ENCODE measurements around the gene CDHR2. TPM values are rescaled to one million over a fixed set of nuclear protein-coding genes. Genes with fewer than 3 reads are reported as not detected.

CDHR2 gene
- total RNA-seq, 2 donors from 2014 or later, result 1.3 TPM; not detected in 1

DNA sequence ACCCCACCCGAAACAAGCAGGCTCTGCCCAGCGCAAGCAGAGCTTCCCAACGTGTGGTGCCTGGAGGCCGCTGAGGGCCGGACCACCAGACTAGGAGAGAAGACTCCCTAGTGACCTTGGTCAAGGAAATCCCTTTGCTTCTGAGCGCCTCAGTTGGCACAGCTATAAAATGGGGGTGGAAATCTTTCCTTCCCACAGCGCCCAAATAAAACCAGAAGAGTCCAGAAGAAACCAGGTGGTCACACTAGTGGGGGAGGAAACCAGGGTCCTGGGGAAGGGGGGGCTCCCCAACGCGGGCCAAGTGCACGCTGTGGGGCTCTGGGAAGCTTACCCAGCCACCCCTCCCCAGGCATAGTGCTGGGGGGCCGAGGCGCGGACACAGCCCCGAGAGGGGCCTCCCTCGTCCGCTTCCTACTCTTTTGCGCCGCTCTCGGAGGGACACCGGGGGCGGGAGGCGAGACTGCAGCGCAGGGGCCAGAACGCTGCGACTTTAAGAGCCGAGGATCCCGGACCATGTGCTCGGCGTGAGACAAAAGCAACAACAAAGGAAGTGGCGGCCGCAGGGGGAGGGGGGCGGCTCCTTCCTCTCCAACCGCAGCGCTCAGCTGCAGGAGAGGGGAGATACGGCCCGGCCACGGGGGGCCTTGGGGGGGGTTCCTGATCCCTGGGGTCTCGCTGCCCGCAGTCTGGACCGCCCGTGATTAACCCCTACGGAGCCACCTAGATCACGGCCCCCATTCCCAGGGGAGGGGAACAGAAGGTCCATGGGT, 12.8 kb upstream of the CDHR2 start:
- peaks cover 0 to 4% of the 10 kb centered on the region in 2 donors for H3K36me3 ChIP-seq (replicated peaks in 1 of 2; ENCODE audit: insufficient read depth in 1 of 2, low read depth in 2 of 2)
- WGBS, 2 donors, result 1 to 2% methylated on average over 25 to 34 of the region's 43 CpGs
- ATAC-seq, result peak; percentile 18
- peak; percentile 74 to 85 (median 78) for DNase-seq
- intact Hi-C loops (cut with DNase I), result no loop called here
- peak overlapping the region; percentile 66 to 86 for H3K4me3 ChIP-seq
- no peaks in the 10 kb centered on the region for H3K27me3 ChIP-seq
- peaks cover 54% of the 10 kb centered on the region for H3K4me1 ChIP-seq
- TF ChIP-seq POLR2A (IDR thresholded peaks at IDR 0.05), result no peak
- TF ChIP-seq, protein P1, sequence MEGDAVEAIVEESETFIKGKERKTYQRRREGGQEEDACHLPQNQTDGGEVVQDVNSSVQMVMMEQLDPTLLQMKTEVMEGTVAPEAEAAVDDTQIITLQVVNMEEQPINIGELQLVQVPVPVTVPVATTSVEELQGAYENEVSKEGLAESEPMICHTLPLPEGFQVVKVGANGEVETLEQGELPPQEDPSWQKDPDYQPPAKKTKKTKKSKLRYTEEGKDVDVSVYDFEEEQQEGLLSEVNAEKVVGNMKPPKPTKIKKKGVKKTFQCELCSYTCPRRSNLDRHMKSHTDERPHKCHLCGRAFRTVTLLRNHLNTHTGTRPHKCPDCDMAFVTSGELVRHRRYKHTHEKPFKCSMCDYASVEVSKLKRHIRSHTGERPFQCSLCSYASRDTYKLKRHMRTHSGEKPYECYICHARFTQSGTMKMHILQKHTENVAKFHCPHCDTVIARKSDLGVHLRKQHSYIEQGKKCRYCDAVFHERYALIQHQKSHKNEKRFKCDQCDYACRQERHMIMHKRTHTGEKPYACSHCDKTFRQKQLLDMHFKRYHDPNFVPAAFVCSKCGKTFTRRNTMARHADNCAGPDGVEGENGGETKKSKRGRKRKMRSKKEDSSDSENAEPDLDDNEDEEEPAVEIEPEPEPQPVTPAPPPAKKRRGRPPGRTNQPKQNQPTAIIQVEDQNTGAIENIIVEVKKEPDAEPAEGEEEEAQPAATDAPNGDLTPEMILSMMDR (IDR thresholded peaks at IDR 0.05), result no peak
- H3K9me3 ChIP-seq, result no peaks in the 10 kb centered on the region
- peak overlapping the region; percentile 83 to 98 (median 90) for H3K27ac ChIP-seq

GRCh38 chr5:176536902-176537553, 12.1 kb upstream of the CDHR2 start, which contains the start of gene RNF44:
RNF44 (minus strand) TSS chr5:176537402; CDS start chr5:176532472, 4,930 bp downstream.
- Histone ChIP-seq H3K9me3 (no peaks in the 10 kb centered on the region), H3K4me3 (peak within 1 kb of the TSS; percentile 66 to 86), H3K4me1 (peaks cover 56% of the 10 kb centered on the region), H3K27ac (peak within 1 kb of the TSS; percentile 83 to 98 (median 90)), H3K27me3 (no peaks in the 10 kb centered on the region), H3K36me3 (replicated peaks in 1 of 2; ENCODE audit: insufficient read depth in 1 of 2, low read depth in 2 of 2) (no peaks in the 10 kb centered on the region)
- 0% methylated on average over 6 to 61 of the region's 63 CpGs for WGBS, 2 donors
- DNase-seq, result peak; percentile 96 to 99 (median 98)
- TF ChIP-seq POLR2A (IDR thresholded peaks at IDR 0.05), result peak; percentile 54 to 77 (median 70)
- TF ChIP-seq, protein P1 (IDR thresholded peaks at IDR 0.05), result peak in 1 of 7 experiments; percentile 15
- intact Hi-C loops (cut with DNase I), result no loop called here
- ATAC-seq, result peak; percentile 80

- Histone ChIP-seq H3K4me1 (peaks cover 58% of the 10 kb centered on the region), H3K4me3 (peak overlapping the region; percentile 66 to 86), H3K27me3 (no peaks in the 10 kb centered on the region), H3K27ac (peak overlapping the region; percentile 83 to 98 (median 90)), H3K9me3 (no peaks in the 10 kb centered on the region), H3K36me3 (replicated peaks in 1 of 2; ENCODE audit: insufficient read depth in 1 of 2, low read depth in 2 of 2) (no peaks in the 10 kb centered on the region)
- DNase-seq (peak; percentile 99 to 100 (median 99)), ATAC-seq (peak; percentile 89)
- peak in 2 of 3 donors; percentile 58 to 66 for TF ChIP-seq POLR2A (IDR thresholded peaks at IDR 0.05)
- TF ChIP-seq, protein P1 (IDR thresholded peaks at IDR 0.05), result peak in 1 of 7 experiments; percentile 25
- intact Hi-C loops (cut with DNase I), result no loop called here
- 0% methylated on average over 6 to 41 of the region's 43 CpGs for WGBS, 2 donors
Observed at GRCh38 chr5:176537554-176538229, 11.4 kb upstream of the CDHR2 start.

DNA sequence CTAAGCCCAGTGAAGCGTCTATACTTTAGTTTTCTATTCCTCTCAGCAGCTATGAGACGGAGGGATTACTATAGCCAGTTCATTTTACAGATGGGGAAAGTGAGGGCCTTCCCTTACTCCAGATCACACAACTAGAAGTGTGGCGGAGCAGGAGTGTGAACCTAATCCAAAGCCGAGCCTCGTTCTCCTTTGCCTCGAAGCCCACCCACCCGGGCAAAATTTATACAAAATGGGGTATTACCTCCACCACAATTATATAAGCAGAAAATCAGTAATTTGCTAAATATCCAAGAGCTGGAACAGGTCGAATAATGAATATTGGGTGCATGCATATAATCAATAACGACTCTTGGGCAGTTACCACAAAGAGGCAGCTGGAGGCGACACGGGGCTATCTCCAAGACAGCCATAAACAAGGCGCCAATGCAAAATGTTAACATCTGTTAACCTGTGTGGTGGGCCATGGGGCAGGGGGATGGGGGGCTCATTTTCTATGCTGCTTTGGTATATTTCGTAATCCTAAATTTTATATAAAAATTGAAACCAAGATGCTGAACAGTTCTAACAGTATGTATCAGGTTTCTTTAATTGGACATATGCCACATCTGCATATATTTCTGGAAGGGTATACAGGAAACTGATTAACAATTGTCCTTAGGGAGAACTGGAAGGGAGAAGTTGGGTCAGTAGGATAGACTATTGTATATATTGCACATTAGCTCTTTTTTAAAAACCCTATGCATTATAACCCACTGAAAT, 10.7 kb upstream of the CDHR2 start:
- DNase-seq (no peak), ATAC-seq (no peak)
- TF ChIP-seq POLR2A (IDR thresholded peaks at IDR 0.05), result no peak
- TF ChIP-seq, protein P1 (IDR thresholded peaks at IDR 0.05), result no peak
- WGBS, 2 donors, result 22 to 23% methylated on average over 13 of the region's 13 CpGs
- no peak overlapping the region for H3K4me3 ChIP-seq
- intact Hi-C loops (cut with DNase I), result no loop called here
- H3K9me3 ChIP-seq, result no peaks in the 10 kb centered on the region
- H3K36me3 ChIP-seq (replicated peaks in 1 of 2; ENCODE audit: insufficient read depth in 1 of 2, low read depth in 2 of 2), result no peaks in the 10 kb centered on the region
- H3K27me3 ChIP-seq, result no peaks in the 10 kb centered on the region
- peaks cover 53% of the 10 kb centered on the region for H3K4me1 ChIP-seq
- peak overlapping the region; percentile 53 to 98 (median 90) for H3K27ac ChIP-seq
